Measurements from ENCODE around the gene PPM1H. TPM values are rescaled to one million over a fixed set of nuclear protein-coding genes. Genes with fewer than 3 reads are reported as not detected.
"Not testable (repeated sequence)": the region's sequence is repeated elsewhere in the genome, so short reads cannot be mapped to it uniquely, and the experiment has no call there.

Gene PPM1H
- total RNA-seq, 1 donor: 13.4 TPM

DNA sequence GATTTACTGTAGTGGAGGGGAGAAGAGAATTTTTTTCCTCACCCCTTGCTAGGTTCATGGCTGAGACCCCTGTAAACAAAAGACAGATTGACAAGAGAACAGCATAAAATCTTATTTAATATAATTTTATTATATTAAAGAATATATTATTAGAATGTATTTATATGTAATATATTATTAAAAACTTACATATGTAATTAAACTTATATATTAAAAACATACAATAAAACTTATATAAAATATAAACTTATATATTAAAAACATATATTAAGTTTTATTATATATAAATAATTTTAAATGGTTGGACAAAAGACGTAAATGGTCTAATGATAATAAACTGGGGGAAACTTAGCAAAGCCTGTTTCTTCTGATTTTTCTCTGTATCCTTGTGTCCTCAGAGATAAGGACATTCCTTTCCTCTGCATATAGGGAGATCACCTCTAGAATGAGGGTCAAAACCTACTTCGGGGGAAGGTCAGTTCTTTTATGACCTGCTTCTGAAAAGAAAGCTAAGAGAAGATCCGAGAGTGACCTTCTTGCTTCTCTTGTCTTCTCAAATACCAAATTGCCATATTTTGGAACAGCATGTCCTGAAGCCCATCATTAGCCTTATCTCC, 8.9 kb upstream of the PPM1H start:
- no peaks in the 10 kb centered on the region for H4K20me1 ChIP-seq (ENCODE audit: insufficient read depth, low read length)
- DNase-seq (ENCODE audit: insufficient read length, low spot score, missing footprints): no peak
- TF ChIP-seq, protein P1, sequence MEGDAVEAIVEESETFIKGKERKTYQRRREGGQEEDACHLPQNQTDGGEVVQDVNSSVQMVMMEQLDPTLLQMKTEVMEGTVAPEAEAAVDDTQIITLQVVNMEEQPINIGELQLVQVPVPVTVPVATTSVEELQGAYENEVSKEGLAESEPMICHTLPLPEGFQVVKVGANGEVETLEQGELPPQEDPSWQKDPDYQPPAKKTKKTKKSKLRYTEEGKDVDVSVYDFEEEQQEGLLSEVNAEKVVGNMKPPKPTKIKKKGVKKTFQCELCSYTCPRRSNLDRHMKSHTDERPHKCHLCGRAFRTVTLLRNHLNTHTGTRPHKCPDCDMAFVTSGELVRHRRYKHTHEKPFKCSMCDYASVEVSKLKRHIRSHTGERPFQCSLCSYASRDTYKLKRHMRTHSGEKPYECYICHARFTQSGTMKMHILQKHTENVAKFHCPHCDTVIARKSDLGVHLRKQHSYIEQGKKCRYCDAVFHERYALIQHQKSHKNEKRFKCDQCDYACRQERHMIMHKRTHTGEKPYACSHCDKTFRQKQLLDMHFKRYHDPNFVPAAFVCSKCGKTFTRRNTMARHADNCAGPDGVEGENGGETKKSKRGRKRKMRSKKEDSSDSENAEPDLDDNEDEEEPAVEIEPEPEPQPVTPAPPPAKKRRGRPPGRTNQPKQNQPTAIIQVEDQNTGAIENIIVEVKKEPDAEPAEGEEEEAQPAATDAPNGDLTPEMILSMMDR (IDR thresholded peaks at IDR 0.05; ENCODE audit: extremely low read depth, low read depth, low read length): no peak
- H3K4me3 ChIP-seq (ENCODE audit: insufficient read depth, low read length): no peak overlapping the region
- H3K27ac ChIP-seq (ENCODE audit: low read depth, low read length): no peak overlapping the region
- peaks cover 6% of the 10 kb centered on the region for H3K27me3 ChIP-seq (ENCODE audit: insufficient read depth, low read length)
- H3K36me3 ChIP-seq (ENCODE audit: insufficient read depth, low read length): no peaks in the 10 kb centered on the region
- no peak overlapping the region for H3K4me2 ChIP-seq (ENCODE audit: insufficient read depth, low read length)
- H2AFZ ChIP-seq (ENCODE audit: low read length): no peak overlapping the region
- H3K9me3 ChIP-seq (ENCODE audit: low read depth, low read length): no peaks in the 10 kb centered on the region
- no peaks in the 10 kb centered on the region for H3K79me2 ChIP-seq (ENCODE audit: insufficient read depth, low read length)
- H3K4me1 ChIP-seq (ENCODE audit: insufficient read depth, low read length): no peaks in the 10 kb centered on the region

DNA sequence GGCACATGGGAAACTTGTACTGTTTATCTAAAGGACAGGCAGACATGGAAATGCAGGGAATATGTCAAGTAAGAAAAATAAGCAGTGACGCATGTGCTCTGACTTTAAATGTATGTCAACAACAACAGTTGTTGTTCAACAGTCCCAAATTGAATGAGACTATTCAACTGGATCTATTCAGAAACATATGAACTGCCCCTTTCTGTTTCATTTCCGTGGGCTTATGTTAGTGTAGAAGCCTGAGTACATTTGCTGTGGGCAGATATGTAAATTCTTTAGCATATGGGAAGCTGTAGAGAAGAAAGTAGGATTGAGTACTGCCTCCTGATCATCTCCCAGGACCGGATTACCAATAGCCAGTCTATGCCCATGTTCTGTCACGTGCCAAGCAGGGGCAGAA, 7.4 kb upstream of the PPM1H start:
- H3K79me2 ChIP-seq (ENCODE audit: insufficient read depth, low read length); H3K27me3 ChIP-seq (ENCODE audit: insufficient read depth, low read length); H3K4me3 ChIP-seq (ENCODE audit: insufficient read depth, low read length); H4K20me1 ChIP-seq (ENCODE audit: insufficient read depth, low read length); H3K9me3 ChIP-seq (ENCODE audit: low read depth, low read length); H3K27ac ChIP-seq (ENCODE audit: low read depth, low read length); H3K4me2 ChIP-seq (ENCODE audit: insufficient read depth, low read length); H3K36me3 ChIP-seq (ENCODE audit: insufficient read depth, low read length); H3K4me1 ChIP-seq (ENCODE audit: insufficient read depth, low read length); H2AFZ ChIP-seq (ENCODE audit: low read length); DNase-seq (ENCODE audit: insufficient read length, low spot score, missing footprints): not testable (repeated sequence)

DNA sequence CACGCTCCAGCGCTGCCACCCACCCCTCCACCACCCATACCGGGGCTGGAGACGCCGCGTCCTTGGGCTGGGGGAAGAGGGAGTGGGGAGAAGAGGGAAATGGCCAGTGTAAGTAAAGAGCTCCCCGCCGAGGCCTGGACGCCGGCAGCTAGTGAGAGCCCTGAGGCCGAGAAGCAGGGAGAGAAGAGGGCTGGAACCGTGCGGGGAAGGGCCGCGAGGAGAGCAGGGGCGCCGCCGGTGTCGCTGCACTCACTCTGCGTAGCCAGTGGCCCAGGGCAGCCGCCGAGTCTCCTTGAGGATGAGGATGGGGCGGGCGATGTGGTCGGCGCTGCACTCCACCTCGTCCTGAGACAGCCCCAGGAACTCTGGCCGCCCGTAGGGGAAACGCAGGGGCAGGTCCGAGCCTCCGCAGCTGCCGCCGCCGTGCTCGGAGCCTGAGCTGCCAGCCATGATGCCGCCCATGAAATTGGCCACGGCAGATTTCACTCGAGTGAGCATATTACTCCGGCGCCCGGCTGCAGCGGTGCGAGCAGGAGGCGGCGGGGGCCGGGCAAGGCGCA, 631 bp downstream of the PPM1H start:
- TF ChIP-seq, protein P1 (IDR thresholded peaks at IDR 0.05; ENCODE audit: extremely low read depth, low read depth, low read length): no peak

DNA sequence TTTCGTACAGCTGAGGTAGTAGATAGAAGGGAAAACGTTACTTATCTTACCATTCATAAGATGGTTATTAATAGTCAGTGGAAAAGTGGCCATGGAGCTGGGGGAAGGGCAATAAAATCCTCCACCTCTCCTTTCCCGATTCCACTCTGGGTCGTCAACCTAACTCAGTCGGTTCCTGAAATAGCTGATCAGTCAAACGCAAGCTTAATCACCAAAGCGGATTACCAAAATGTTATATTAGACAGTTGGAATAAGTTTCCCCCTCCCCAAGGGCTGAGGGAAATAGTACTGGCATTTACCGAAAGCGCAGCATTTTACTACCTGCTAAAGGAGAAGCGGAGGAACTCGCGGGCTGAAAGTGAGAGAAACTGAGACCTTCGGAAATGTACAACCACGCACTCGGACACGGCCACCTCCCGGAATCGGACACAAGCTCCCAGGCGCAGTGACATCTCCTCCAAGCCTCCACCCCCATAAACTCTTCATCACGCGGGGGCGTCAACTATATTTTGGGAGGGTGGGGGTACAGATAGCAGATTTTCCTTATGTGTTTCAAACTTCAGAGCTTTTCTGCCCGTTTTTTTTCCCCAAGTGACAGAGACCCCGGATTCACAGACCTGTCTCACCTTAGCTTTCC, 1.2 kb downstream of the PPM1H start:
- H3K79me2 ChIP-seq (ENCODE audit: insufficient read depth, low read length): peaks cover 20% of the 10 kb centered on the region
- no peaks in the 10 kb centered on the region for H3K9me3 ChIP-seq (ENCODE audit: low read depth, low read length)
- H3K27me3 ChIP-seq (ENCODE audit: insufficient read depth, low read length): no peaks in the 10 kb centered on the region
- no peak for DNase-seq (ENCODE audit: insufficient read length, low spot score, missing footprints)
- peak overlapping the region; percentile 56 for H3K27ac ChIP-seq (ENCODE audit: low read depth, low read length)
- peaks cover 11% of the 10 kb centered on the region for H3K4me1 ChIP-seq (ENCODE audit: insufficient read depth, low read length)
- peak overlapping the region; percentile 92 for H3K4me2 ChIP-seq (ENCODE audit: insufficient read depth, low read length)
- peak overlapping the region; percentile 86 for H3K4me3 ChIP-seq (ENCODE audit: insufficient read depth, low read length)
- no peaks in the 10 kb centered on the region for H3K36me3 ChIP-seq (ENCODE audit: insufficient read depth, low read length)
- peak overlapping the region; percentile 72 for H2AFZ ChIP-seq (ENCODE audit: low read length)
- H4K20me1 ChIP-seq (ENCODE audit: insufficient read depth, low read length): no peaks in the 10 kb centered on the region
- TF ChIP-seq, protein P1 (IDR thresholded peaks at IDR 0.05; ENCODE audit: extremely low read depth, low read depth, low read length): no peak

More for the DNA sequence above, 631 bp downstream of the PPM1H start:
- peaks cover 17% of the 10 kb centered on the region for H3K79me2 ChIP-seq (ENCODE audit: insufficient read depth, low read length)
- H3K9me3 ChIP-seq (ENCODE audit: low read depth, low read length): no peaks in the 10 kb centered on the region
- peaks cover 11% of the 10 kb centered on the region for H3K4me1 ChIP-seq (ENCODE audit: insufficient read depth, low read length)
- H2AFZ ChIP-seq (ENCODE audit: low read length): peak overlapping the region; percentile 72
- H3K27me3 ChIP-seq (ENCODE audit: insufficient read depth, low read length): no peaks in the 10 kb centered on the region
- no peaks in the 10 kb centered on the region for H3K36me3 ChIP-seq (ENCODE audit: insufficient read depth, low read length)
- DNase-seq (ENCODE audit: insufficient read length, low spot score, missing footprints): peak; percentile 93
- H4K20me1 ChIP-seq (ENCODE audit: insufficient read depth, low read length): no peaks in the 10 kb centered on the region
- peak overlapping the region; percentile 92 for H3K4me2 ChIP-seq (ENCODE audit: insufficient read depth, low read length)
- H3K4me3 ChIP-seq (ENCODE audit: insufficient read depth, low read length): peak overlapping the region; percentile 86
- peak overlapping the region; percentile 56 for H3K27ac ChIP-seq (ENCODE audit: low read depth, low read length)

All from osteoblast (primary cell).